Heart left ventricle (tissue), 13 donors: Measurements from ENCODE around the gene ASNSD1.

Experiments
- CTCF ChIP-seq, 12 donors: fragments of 200-600 bp; sonication (generic) in 4 of 12; IDR thresholded peaks; one replicate each; pipeline versions ENCODE4 v1.5.0 to v1.8.0; 2018 to 2022; ENCODE audit warnings: antibody characterized with exemption in 12 of 12, mild to moderate bottlenecking in 5 of 12
- POLR2A ChIP-seq, 2 donors: fragments of 450-650 bp; IDR thresholded peaks; one replicate each; pipeline ENCODE4 v1.6.1; 2017; ENCODE audit warnings: antibody characterized with exemption in 2 of 2, mild to moderate bottlenecking in 2 of 2, moderate library complexity in 2 of 2
- donor health status: ischemic (EF 13 %, LVEDD 7.1; RV severe dilation, severe dysfunction).
- donor health status: DM: no; HTN: yes; CAD: no.
- donor health status: DM: no; HTN: no; CAD: no.
- donor health status: ischemic (EF 25% LVEDD 6.9; RV normal size, moderate dysfunction).
- donor health status: ischemic (EF 25% LVEDD 5.7; RV mildly dilated, moderate dysfunction).
- donor health status: ischemic (EF 35%, LVEDD 5.7; RV mildly dilated, moderate dysfunction).
- donor health status: nonischemic (EF 11% LVEDD 7.7; RV severe dilation, severe dysfunction).
- donor health status: DM: yes; HTN: yes; CAD: no.
- donor health status: PGD.
- donor health status: ischemic (EF 29% LVEDD 5.4; RV normal size, mild dysfunction).
- donor health status: nonischemic (EF 23%, LVEDD 6.1; RV moderate dilation, normal function).

- TF ChIP-seq CTCF (IDR thresholded peaks at IDR 0.05) (no peak), POLR2A (IDR thresholded peaks at IDR 0.05) (no peak)
Observed at GRCh38 chr2:189623049-189623448, 38.2 kb upstream of the ASNSD1 start.
